GM12875 (cell line): ENCODE data around the gene TMPRSS9.
A peak's percentile ranks its signal among the peaks of the same experiment; 100 is the strongest.

Source experiments
- H3K4me3 ChIP-seq: one replicate; pipeline ENCODE4 v1.5.1; 2011; ENCODE audit warnings: low read depth, low read length, control low read depth
- TF ChIP-seq, protein P1 (sequence below): IDR thresholded peaks from 2 replicates; pipeline ENCODE4 v1.5.1; 2011; ENCODE audit warnings: low read depth, mild to moderate bottlenecking, control low read depth, inconsistent platforms, low read length, moderate library complexity, borderline replicate concordance; ENCODE audit not compliant: insufficient read depth

TMPRSS9 gene

DNA sequence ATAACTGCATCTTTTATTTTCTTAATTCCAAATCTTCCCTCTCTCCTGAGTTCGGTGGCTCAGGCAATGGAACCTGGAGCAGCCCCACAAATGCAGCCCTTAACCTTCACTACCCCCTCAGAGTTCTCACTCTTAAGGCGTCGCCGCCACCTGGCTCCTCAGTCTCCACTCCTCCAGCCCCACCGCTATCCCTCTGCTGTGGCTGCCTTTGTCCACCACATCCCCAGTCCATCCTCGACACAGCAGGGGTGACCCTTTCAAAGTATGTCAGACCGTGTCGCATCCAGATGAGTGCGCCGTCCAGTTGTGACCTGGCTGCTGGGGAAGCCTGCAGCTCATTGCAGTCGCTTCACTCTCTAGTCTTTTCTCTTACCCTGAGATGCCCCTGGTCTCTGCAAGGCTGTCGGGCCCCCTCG lies 30.6 kb upstream of the TMPRSS9 start:
- TF ChIP-seq, protein P1, sequence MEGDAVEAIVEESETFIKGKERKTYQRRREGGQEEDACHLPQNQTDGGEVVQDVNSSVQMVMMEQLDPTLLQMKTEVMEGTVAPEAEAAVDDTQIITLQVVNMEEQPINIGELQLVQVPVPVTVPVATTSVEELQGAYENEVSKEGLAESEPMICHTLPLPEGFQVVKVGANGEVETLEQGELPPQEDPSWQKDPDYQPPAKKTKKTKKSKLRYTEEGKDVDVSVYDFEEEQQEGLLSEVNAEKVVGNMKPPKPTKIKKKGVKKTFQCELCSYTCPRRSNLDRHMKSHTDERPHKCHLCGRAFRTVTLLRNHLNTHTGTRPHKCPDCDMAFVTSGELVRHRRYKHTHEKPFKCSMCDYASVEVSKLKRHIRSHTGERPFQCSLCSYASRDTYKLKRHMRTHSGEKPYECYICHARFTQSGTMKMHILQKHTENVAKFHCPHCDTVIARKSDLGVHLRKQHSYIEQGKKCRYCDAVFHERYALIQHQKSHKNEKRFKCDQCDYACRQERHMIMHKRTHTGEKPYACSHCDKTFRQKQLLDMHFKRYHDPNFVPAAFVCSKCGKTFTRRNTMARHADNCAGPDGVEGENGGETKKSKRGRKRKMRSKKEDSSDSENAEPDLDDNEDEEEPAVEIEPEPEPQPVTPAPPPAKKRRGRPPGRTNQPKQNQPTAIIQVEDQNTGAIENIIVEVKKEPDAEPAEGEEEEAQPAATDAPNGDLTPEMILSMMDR: no peak
- peak overlapping the region; percentile 99 for H3K4me3 ChIP-seq

DNA sequence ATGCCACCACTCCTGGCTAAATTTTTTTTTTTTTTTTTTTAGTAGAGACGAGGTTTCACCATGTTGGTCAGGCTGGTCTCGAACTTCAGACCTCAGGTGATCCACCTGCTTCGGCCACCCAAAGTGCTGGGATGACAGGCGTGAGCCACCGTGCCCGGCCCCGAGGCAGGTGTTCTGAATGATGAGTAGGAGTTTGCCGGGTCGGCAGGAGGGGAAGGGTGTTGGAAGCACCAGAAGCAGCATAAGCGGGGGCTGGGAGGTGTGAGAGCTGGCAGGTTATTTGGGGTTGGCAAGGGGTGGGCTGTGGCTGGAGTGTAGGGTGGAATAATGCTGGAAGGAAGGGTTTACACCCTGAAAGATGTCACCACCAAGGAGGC lies 29.8 kb upstream of the TMPRSS9 start:
- TF ChIP-seq, protein P1: no peak
- no peak overlapping the region for H3K4me3 ChIP-seq

DNA sequence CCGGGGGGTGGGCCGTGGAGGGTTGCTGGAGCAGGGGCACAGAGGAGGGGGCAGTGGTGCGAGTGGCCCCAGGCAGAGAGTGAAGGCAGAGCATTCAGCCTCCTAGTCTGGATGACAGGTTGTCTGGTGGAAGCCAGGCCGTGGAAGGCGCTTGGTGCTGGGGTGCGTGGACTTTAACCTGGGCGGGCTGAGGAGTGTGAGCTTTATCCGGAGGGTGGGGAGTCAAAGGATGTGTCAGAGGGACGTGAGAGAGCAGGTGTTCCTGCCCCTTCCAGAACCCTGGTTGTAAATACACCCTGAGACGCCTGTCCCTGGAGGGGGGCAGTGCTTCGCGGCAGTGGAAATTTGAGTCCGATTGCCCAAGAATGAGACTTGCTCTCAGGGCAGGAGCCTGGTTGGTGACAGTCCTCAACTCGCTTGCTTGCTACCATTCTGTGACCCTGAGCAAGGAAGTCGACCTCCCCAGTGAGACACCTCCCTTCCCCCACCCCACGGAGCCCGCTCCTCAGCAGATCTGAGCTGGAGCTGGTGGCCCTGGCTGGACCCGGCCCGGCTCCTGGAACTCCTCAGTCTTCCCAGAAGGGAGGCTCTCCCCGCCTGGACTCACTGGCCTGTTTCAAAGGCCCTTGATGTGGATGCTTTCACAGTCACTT lies 29.3 kb upstream of the TMPRSS9 start:
- H3K4me3 ChIP-seq: no peak overlapping the region
- TF ChIP-seq, protein P1: no peak

DNA sequence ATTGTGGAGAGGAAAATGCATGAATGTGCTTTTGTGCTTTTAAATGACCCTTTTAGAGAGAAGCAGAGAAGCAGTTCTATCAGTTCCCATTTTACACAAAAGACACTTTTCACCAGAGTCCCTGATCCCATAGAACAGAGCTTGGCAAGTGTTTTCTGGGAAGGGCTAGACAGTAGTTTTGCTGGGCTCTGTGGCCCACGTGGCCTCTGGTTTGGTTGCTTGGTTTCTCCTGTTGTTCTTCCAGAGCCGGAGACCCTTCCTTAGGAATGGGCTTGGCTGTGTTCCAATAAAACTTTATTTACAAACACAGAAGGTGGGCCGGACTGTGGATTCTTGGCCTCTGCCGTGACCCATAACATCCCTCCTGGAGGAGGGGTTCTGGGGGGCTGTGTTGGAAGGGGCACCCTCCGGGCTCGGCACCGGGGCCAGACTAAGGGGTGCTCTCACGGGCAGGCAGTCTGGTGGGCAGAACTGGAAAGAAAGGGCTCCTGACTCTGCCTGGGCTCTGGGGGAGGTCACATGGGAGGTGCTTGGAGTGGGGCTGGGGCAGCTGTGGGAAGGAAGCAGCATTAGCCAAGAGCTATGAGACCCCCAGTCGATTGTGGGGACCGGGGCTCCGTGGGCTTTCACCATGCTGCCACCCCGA lies 28.3 kb upstream of the TMPRSS9 start:
- TF ChIP-seq, protein P1: no peak

DNA sequence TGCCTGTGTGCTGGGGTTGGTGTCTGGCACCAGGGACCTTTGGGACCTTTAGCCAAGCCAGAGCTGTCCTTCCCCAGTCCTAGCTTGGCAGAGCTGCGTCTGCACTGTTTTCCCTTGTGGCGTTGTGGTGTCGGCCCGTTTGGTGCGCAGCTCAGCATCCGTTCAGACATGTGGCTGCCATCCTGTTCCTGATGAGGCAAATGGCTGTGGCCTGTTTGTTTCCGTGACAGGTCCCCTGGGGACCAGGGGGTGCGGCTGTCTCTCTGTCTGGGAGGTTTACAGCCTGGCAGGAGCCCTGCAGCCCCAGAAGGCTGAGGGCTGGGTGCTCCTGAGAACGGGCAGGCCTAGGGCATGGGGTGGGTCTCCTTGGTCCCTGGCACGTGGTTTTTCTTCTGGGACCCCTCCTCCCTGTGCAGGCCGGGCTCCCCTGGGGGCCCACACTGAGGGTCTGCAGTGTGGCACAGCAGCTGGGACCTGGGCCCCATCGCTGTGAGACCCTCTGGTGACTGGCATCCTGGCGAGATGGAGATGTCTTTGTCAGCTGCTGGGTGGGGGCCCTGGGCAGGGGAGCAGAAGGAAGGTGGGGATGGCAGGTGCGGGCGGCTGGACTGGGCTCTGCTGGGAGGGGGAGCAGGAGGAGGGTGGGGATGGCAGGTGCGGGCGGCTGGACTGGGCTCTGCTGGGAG lies 27.6 kb upstream of the TMPRSS9 start:
- peak overlapping the region; percentile 6 for H3K4me3 ChIP-seq
- TF ChIP-seq, protein P1: no peak

More for the DNA sequence above, 28.3 kb upstream of the TMPRSS9 start:
- no peak overlapping the region for H3K4me3 ChIP-seq

DNA sequence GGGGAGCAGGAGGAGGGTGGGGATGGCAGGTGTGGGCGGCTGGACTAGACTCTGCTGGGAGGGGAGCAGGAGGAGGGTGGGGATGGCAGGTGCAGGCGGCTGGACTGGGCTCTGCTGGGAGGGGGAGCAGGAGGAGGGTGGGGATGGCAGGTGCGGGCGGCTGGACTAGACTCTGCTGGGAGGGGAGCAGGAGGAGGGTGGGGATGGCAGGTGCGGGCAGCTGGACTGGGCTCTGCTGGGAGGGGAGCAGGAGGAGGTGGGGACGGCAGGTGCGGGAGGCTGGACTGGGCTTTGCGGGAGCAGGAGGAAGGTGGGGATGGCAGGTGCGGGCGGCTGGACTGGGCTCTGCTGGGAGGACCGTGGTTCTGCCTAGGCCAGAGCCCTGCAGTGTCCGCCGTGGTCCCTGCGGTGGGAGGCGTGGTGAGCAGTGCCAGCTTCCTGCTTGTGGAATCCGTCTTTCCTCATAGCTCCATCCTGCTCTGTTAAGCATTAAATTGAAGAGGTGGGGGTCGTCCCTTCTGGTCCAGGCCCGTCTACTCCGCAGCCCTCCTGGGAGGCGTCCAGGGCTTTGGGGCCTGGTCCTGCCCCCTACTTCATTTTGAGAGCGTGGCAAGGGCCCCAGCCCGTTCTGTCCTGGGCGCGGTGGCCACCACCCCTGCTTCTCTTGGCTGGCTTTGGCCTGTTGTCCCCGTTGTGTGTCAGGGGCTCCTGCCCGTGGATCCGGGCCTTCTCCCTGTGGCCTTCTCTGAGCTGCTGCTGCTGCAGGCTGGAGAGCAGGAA lies 26.8 kb upstream of the TMPRSS9 start:
- H3K4me3 ChIP-seq: no peak overlapping the region
- TF ChIP-seq, protein P1: no peak
